A673 (cell line): ENCODE results near the gene GRID1. TPM values are rescaled to one million over a fixed set of nuclear protein-coding genes. Genes with fewer than 3 reads are reported as not detected.

Experiments
- BruUV-seq: library from RNA; stranded (reverse); fragments of 400-500 nt; replicated peaks from 2 replicates; lab custom pipeline; 2021; lab: Mats Ljungman, UMichigan
- CTCF ChIA-PET: fragments of 300-600 bp; sonication (Branson Sonifier 250); formaldehyde crosslinking; loops from one replicate; lab custom pipeline; 2022; ENCODE audit warnings: antibody characterized with exemption; lab: Charles Lee
- POLR2A ChIA-PET: fragments of 300-600 bp; sonication (Branson Sonifier 250); formaldehyde crosslinking; loops from one replicate; lab custom pipeline; 2022; ENCODE audit warnings: antibody characterized with exemption; ENCODE audit not compliant: low non-redundant PET; lab: Charles Lee
- DNase-seq: peaks from one replicate; pipeline ENCODE4 v3.0.0-alpha.2; 2015; ENCODE audit warnings: low spot score
- H3K27ac ChIP-seq: fragments of 200-600 bp; sonication (generic); 2 replicates; pipeline ENCODE4 v1.5.1; 2016; ENCODE audit warnings: mixed run types, low read depth, mild to moderate bottlenecking, mixed read lengths, antibody characterized with exemption, low read length; ENCODE audit not compliant: poor library complexity, severe bottlenecking
- H3K27me3 ChIP-seq: fragments of 200-600 bp; sonication (generic); replicated peaks from 2 replicates; pipeline ENCODE4 v1.6.1; 2017; ENCODE audit warnings: mixed run types, low read depth, mild to moderate bottlenecking, mixed read lengths, antibody characterized with exemption, low read length; ENCODE audit not compliant: insufficient read depth, poor library complexity
- H3K36me3 ChIP-seq: fragments of 200-600 bp; sonication (generic); 2 replicates; pipeline ENCODE4 v1.6.1; 2016; ENCODE audit warnings: mixed run types, mild to moderate bottlenecking, mixed read lengths, antibody characterized with exemption, low read length; ENCODE audit not compliant: insufficient read depth, poor library complexity, severe bottlenecking
- H3K4me1 ChIP-seq: fragments of 200-600 bp; sonication (generic); 2 replicates; pipeline ENCODE4 v1.6.1; 2017; ENCODE audit warnings: mixed run types, mild to moderate bottlenecking, mixed read lengths, antibody characterized with exemption, low read length; ENCODE audit not compliant: insufficient read depth, poor library complexity, severe bottlenecking
- H3K4me3 ChIP-seq: fragments of 200-600 bp; sonication (generic); 2 replicates; pipeline ENCODE4 v1.5.1; 2016; ENCODE audit warnings: low read depth, mixed run types, mild to moderate bottlenecking, mixed read lengths, low read length; ENCODE audit not compliant: poor library complexity, severe bottlenecking
- H3K9me3 ChIP-seq: fragments of 200-600 bp; sonication (generic); 2 replicates; pipeline ENCODE4 v1.6.1; 2016; ENCODE audit warnings: mixed run types, low read depth, mild to moderate bottlenecking, mixed read lengths, antibody characterized with exemption, low read length; ENCODE audit not compliant: poor library complexity, severe bottlenecking
- EZH2 ChIP-seq: fragments of 200-600 bp; sonication (generic); IDR thresholded peaks from 2 replicates; pipeline ENCODE4 v1.6.1; 2017; ENCODE audit warnings: borderline replicate concordance, low read depth, mild to moderate bottlenecking, mixed read lengths, antibody characterized with exemption, low read length; ENCODE audit not compliant: poor library complexity, severe bottlenecking
- intact Hi-C: fragments of 100-400 bp; cut with micrococcal nuclease; formaldehyde crosslinking; loops from one replicate; pipeline ENCODE4 v1.10.0; 2022; ENCODE audit not compliant: unreplicated experiment
- total RNA-seq: library from RNA; stranded (reverse); gene quantifications from 2 replicates; pipeline ENCODE4 v1.2.3, GENCODE V29; 2021
- TF ChIP-seq, protein P1 (sequence below): fragments of 300-800, 200-600 bp; sonication (generic); conservative IDR thresholded peaks from 2 replicates; pipeline ENCODE4 v1.5.1; 2017; ENCODE audit warnings: low read depth, mild to moderate bottlenecking, antibody characterized with exemption, low read length, moderate library complexity, mixed read lengths

Gene GRID1
- total RNA-seq, 1 experiment from 2014 or later, result not detected

DNA sequence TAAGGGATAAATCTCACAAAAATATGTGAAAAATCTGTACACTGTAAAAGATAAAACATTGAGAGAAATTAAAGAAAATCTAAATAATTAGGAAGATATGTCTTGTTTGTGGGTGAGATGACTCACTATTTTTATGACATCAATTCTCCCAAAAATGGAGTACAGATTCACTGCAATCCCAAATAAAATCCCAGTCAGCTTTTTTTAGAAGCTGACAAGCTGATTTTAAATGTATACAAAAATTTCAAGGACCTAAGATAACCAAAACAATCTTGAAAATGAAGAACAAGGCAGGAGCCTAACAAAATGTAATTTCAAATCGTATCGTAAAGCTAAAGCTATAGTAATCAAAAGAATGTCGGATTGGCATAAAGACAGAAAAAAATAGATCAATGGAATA is 458.1 kb downstream of the GRID1 start:
- Histone ChIP-seq H3K36me3 (no peaks in the 10 kb centered on the region), H3K4me1 (no peaks in the 10 kb centered on the region), H3K27me3 (peaks cover 31% of the 10 kb centered on the region), H3K4me3 (no peak overlapping the region), H3K27ac (no peak overlapping the region), H3K9me3 (no peaks in the 10 kb centered on the region)
- ChIA-PET CTCF (interaction anchor here (0.7 kb wide), 1 partner anchor 233 kb away, joined by 3 read pairs; no protein-coding TSS in a partner anchor), POLR2A (no interaction called here)
- intact Hi-C loops, result no loop called here
- TF ChIP-seq EZH2, result no peak
- TF ChIP-seq, protein P1, sequence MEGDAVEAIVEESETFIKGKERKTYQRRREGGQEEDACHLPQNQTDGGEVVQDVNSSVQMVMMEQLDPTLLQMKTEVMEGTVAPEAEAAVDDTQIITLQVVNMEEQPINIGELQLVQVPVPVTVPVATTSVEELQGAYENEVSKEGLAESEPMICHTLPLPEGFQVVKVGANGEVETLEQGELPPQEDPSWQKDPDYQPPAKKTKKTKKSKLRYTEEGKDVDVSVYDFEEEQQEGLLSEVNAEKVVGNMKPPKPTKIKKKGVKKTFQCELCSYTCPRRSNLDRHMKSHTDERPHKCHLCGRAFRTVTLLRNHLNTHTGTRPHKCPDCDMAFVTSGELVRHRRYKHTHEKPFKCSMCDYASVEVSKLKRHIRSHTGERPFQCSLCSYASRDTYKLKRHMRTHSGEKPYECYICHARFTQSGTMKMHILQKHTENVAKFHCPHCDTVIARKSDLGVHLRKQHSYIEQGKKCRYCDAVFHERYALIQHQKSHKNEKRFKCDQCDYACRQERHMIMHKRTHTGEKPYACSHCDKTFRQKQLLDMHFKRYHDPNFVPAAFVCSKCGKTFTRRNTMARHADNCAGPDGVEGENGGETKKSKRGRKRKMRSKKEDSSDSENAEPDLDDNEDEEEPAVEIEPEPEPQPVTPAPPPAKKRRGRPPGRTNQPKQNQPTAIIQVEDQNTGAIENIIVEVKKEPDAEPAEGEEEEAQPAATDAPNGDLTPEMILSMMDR, result no peak
- no peak for DNase-seq
- no TSS peak for BruUV-seq

DNA sequence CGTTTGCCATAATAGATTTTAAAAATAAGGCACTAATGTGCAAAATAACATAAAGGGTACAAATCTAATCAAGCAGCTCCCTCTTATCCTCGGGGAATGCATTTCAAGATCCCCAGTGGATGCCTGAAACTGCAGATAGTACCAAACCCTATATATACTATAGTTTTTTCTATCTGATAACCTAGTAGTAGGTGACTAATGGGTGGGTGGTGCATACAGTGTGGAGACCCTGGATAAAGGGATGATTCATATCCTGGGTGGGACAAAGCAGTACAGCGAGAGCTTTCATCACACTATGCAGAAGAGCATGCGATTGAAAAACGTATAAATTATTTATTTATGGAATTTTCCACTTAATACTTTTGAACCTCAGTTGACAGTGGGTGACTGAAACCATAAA is 464.5 kb downstream of the GRID1 start:
- Histone ChIP-seq H3K27me3 (peaks cover 14% of the 10 kb centered on the region), H3K36me3 (no peaks in the 10 kb centered on the region), H3K4me3 (no peak overlapping the region), H3K9me3 (no peaks in the 10 kb centered on the region), H3K4me1 (peaks cover 3% of the 10 kb centered on the region), H3K27ac (no peak overlapping the region)
- ChIA-PET CTCF (no interaction called here), POLR2A (no interaction called here)
- BruUV-seq, result no TSS peak
- TF ChIP-seq EZH2, result no peak
- TF ChIP-seq, protein P1, result no peak
- DNase-seq, result peak; percentile 62
- intact Hi-C loops, result no loop called here

DNA sequence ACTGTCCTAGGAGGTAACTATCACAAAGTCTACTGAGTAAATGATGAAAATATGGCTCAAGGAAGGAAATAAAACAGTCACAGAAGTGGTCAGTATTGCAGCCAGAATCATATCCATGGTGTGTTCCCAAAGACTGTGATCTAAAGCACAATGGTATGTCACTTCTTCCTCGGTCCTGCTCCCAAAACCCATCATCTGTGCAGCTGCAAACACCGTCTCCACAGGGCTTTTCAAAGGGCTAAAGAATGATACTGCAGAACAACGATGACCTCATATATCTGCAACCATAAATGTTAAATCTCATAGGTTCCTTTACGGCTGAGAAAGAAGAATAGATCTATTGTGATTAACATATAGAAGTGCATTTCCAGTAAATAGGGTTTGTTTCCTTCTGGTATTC is 465.0 kb downstream of the GRID1 start:
- ChIA-PET POLR2A (no interaction called here), CTCF (no interaction called here)
- Histone ChIP-seq H3K36me3 (no peaks in the 10 kb centered on the region), H3K27ac (no peak overlapping the region), H3K27me3 (peaks cover 14% of the 10 kb centered on the region), H3K4me1 (peaks cover 3% of the 10 kb centered on the region), H3K4me3 (no peak overlapping the region), H3K9me3 (no peaks in the 10 kb centered on the region)
- TF ChIP-seq EZH2, result no peak
- TF ChIP-seq, protein P1, result no peak
- peak; percentile 21 for DNase-seq
- intact Hi-C loops, result no loop called here
- BruUV-seq, result no TSS peak
